HG02798 (cell line): Measurements from ENCODE around the gene CD47.

Experiments used
- ATAC-seq: cut with Tn5 transposase; IDR thresholded peaks from one replicate; pipeline ENCODE4 v1.9.1; 2021; ENCODE audit warnings: mild to moderate bottlenecking; ENCODE audit not compliant: unreplicated experiment, poor library complexity

The CD47 gene

DNA sequence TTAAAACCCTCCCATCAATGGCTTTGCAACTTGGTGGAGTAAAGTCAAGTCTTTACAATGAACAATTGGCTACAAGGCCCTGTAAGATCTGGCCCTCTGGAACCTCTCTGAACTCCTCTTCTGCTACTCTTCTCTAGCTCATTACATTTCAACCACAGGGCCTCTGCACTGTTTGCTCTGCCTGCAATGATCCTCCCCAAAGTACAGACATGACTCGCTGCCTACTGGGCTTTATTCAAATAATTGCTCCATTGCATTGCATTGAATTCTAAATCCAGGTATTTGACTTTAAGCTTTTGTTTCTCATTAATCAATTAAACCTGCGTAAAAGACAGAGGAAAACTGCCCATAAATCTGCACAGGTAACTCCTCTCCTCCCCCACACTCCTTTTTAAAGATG, 96.7 kb downstream of the CD47 start:
- no peak for ATAC-seq

DNA sequence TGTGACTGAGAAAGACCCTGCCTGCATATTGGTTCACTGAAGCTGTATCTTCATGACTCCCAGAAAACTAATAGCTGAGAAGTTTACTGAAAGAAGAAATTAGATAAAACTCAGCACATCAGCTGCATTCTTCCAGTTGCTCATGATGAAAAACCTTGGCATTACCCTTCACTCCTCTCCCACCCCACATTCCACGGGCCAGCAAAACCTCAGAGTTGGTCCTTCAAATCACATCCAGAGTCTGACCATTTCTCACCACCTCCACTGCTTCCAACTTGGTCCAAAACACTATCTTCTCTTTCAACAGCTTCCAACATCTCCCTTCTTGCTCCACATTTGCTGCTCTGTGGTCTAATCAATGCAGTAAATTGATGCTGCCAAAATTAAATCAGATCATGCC, 97.1 kb downstream of the CD47 start:
- ATAC-seq, result no peak
